Measurements from ENCODE around the gene SKIC3.

- TF ChIP-seq RNF2 (conservative IDR thresholded peaks at IDR 0.05; ENCODE audit: low read depth) (no peak), SP4 (CRISPR knock-in tag; IDR thresholded peaks at IDR 0.05) (no peak), MYNN (CRISPR knock-in tag; IDR thresholded peaks at IDR 0.05; ENCODE audit: low read depth) (no peak), NR3C1 (CRISPR knock-in tag; IDR thresholded peaks at IDR 0.05) (no peak), POLR2AphosphoS5 (IDR thresholded peaks at IDR 0.05; ENCODE audit: low read depth, low read length) (no peak), CEBPB (IDR thresholded peaks at IDR 0.05; ENCODE audit: borderline replicate concordance, low read depth, low read length) (no peak), ZFP1 (CRISPR knock-in tag; IDR thresholded peaks at IDR 0.05) (no peak), FOXP4 (CRISPR knock-in tag; IDR thresholded peaks at IDR 0.05) (no peak), CTCF (CRISPR knock-in tag; IDR thresholded peaks at IDR 0.05) (no peak), ELF1 (CRISPR knock-in tag; IDR thresholded peaks at IDR 0.05) (no peak)
These were observed 44.5 kb upstream of the SKIC3 start for GRCh38 chr5:95599252-95599651.
